Fibroblast of pulmonary artery (primary cell): ENCODE results near the gene VCAM1.

Experiments used
- DNase-seq: peaks from one replicate; pipeline ENCODE4 v3.0.0-alpha.2; 2010; ENCODE audit warnings: low read depth
- H3K4me3 ChIP-seq: replicated peaks from 2 replicates; pipeline ENCODE4 v1.5.1; 2011; ENCODE audit warnings: low read depth, mild to moderate bottlenecking, control low read depth, low read length, moderate library complexity
- TF ChIP-seq, protein P1 (sequence below): IDR thresholded peaks from 2 replicates; pipeline ENCODE4 v1.5.1; 2011; ENCODE audit warnings: mild to moderate bottlenecking, control low read depth, low read length, inconsistent platforms; ENCODE audit errors: missing control alignments

Gene VCAM1

DNA sequence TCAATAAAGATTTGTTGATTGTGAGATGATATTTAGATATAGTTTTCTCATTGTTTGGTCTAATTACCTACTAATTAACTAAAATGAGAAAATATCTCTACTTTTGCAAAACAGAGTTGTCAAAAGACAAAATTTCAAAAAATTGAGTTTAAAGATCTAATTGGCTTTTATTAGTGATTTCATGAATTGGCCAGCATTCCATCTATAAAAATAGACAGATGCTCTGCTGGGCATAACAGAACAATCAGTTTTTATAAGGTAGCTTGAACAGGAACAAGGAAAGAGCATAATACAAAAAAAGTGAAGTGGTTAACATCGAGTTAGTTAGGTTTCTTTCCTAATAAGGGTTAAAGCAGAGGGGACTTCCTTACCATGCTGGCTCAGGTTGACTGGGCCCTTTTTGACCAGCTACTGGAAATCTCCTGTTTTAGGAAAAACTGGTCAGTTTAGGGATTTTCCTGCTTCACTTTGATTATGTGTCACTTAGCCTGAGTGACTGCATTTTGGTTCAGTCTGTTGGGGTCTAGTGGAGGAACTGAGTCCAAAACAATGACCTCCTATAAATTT is 63.0 kb downstream of the VCAM1 start:
- DNase-seq: no peak
- TF ChIP-seq, protein P1, sequence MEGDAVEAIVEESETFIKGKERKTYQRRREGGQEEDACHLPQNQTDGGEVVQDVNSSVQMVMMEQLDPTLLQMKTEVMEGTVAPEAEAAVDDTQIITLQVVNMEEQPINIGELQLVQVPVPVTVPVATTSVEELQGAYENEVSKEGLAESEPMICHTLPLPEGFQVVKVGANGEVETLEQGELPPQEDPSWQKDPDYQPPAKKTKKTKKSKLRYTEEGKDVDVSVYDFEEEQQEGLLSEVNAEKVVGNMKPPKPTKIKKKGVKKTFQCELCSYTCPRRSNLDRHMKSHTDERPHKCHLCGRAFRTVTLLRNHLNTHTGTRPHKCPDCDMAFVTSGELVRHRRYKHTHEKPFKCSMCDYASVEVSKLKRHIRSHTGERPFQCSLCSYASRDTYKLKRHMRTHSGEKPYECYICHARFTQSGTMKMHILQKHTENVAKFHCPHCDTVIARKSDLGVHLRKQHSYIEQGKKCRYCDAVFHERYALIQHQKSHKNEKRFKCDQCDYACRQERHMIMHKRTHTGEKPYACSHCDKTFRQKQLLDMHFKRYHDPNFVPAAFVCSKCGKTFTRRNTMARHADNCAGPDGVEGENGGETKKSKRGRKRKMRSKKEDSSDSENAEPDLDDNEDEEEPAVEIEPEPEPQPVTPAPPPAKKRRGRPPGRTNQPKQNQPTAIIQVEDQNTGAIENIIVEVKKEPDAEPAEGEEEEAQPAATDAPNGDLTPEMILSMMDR: no peak

DNA sequence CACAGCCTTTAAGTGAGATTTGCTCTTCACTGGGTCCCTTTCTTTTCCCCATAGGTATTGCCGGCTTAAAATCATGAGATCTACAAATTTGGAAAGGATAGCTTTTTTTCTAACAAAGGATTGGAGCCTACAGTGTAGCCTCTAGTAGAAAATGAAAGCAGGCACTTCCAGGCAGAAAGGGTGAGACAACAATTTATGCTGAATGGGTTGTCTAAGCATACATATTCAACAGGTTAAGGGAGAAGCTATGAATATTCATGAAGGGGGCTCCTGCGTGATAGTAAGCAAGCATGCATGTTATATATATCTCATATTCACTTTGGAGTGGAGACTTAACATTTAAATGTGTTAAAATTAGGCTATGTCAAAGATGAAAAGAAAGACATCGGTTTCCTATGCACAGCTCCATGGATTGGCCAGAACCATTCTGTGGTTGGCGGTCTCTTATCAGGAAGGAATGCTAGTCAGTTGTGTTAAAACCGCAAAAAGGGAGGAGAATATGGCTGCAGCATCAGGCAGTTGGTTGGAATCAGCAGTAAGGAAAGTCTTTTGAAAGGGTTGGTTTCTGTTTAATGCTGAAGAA is 66.0 kb downstream of the VCAM1 start:
- peak; percentile 94 for DNase-seq
- H3K4me3 ChIP-seq: peak overlapping the region; percentile 41
- TF ChIP-seq, protein P1: no peak

More for the DNA sequence above, 63.0 kb downstream of the VCAM1 start:
- H3K4me3 ChIP-seq: no peak overlapping the region

- TF ChIP-seq, protein P1: no peak
- DNase-seq: no peak
- H3K4me3 ChIP-seq: no peak overlapping the region
Observed at GRCh38 chr1:100786870-100787269, 67.3 kb downstream of the VCAM1 start.
